Smooth muscle cell (in vitro differentiated cells): ENCODE measurements around the gene ADGRG6. TPM values are rescaled to one million over a fixed set of nuclear protein-coding genes. Genes with fewer than 3 reads are reported as not detected.

ENCODE experiments used
- DNase-seq: peaks from one replicate; lab custom pipeline; 2025; ENCODE audit not compliant: unreplicated experiment; lab: John Stamatoyannopoulos, UW
- H2AFZ ChIP-seq: fragments of 200-600 bp; sonication (generic); 2 replicates; pipeline ENCODE4 v1.6.0; 2016; ENCODE audit warnings: antibody characterized with exemption, low read depth, mild to moderate bottlenecking
- H3F3A ChIP-seq: fragments of 200-600 bp; sonication (generic); 2 replicates; pipeline ENCODE4 v1.6.0; 2017; ENCODE audit warnings: antibody characterized with exemption, low read depth
- H3K27ac ChIP-seq: fragments of 200-600 bp; sonication (generic); 2 replicates; pipeline ENCODE4 v1.5.1; 2016; ENCODE audit warnings: low read depth, mild to moderate bottlenecking
- H3K27me3 ChIP-seq: fragments of 200-600 bp; sonication (generic); 2 replicates; pipeline ENCODE4 v1.6.1; 2016; ENCODE audit warnings: low read depth, mild to moderate bottlenecking
- H3K36me3 ChIP-seq: fragments of 200-600 bp; sonication (generic); 2 replicates; pipeline ENCODE4 v1.5.1; 2016; ENCODE audit warnings: low read depth
- H3K4me1 ChIP-seq: fragments of 200-600 bp; sonication (generic); 2 replicates; pipeline ENCODE4 v1.5.1; 2016; ENCODE audit warnings: low read depth
- H3K4me2 ChIP-seq: fragments of 200-600 bp; sonication (generic); 2 replicates; pipeline ENCODE4 v1.6.0; 2016; ENCODE audit warnings: mild to moderate bottlenecking
- H3K4me3 ChIP-seq: fragments of 200-600 bp; sonication (generic); 2 replicates; pipeline ENCODE4 v1.5.1; 2016; ENCODE audit warnings: mild to moderate bottlenecking
- H3K79me2 ChIP-seq: fragments of 200-600 bp; sonication (generic); 2 replicates; pipeline ENCODE4 v1.6.0; 2016; ENCODE audit warnings: low read depth, mild to moderate bottlenecking
- H3K9ac ChIP-seq: fragments of 200-600 bp; sonication (generic); 2 replicates; pipeline ENCODE4 v1.6.0; 2016; ENCODE audit warnings: low read depth
- H3K9me3 ChIP-seq: fragments of 200-600 bp; sonication (generic); replicated peaks from 2 replicates; pipeline ENCODE4 v1.5.1; 2016; ENCODE audit warnings: low read depth
- H4K20me1 ChIP-seq: fragments of 200-600 bp; sonication (generic); 2 replicates; pipeline ENCODE4 v1.6.0; 2016; ENCODE audit warnings: low read depth
- CTCF ChIP-seq: fragments of 200-600 bp; sonication (generic); IDR thresholded peaks from 2 replicates; pipeline ENCODE4 v1.5.1; 2017; ENCODE audit warnings: borderline replicate concordance, mild to moderate bottlenecking, antibody characterized with exemption; ENCODE audit not compliant: insufficient read depth, poor library complexity, severe bottlenecking
- WGBS: methylation state at CpG from one replicate; pipeline ENCODE4 v1.1.7; 2016; ENCODE audit warnings: low lambda C conversion rate; 5-methylcytosine and 5-hydroxymethylcytosine counted together
- polyA plus RNA-seq: library from polyadenylated mRNA; unstranded; fragments of >200 nt; fragmentation: Nextera tagmentation; extraction: Ambion mirVana; gene quantifications from 2 replicates; pipeline ENCODE4 v1.2.1, GENCODE V29; 2016
- total RNA-seq: library from RNA; depleted of rRNA; stranded (reverse); fragments of >200 nt; gene quantifications from 2 replicates; pipeline ENCODE4 v1.2.3, GENCODE V29; 2014

ADGRG6 gene
- total and polyA plus RNA-seq, 2 experiments from 2014 or later = 0.77 to 14.2 TPM

DNA sequence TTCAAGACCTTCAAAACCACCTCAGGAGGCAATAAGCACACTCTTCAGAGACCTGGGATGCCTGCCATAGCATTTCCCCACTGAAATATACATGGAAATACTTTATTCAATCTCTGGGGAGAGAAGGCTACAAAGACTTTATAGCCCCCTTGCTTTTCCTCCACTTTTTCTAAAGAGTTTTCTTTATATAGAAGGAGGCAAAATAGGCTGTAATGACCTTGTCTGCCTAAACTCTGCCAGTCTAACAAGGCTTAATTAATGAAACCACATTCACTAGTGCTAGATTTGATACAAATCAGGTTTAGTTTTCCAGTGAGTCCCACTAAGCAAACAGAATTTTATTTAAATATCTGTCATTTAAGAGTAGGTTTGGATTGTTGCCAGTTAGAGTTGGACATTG, 114.9 kb downstream of the ADGRG6 start:
- H3K27ac ChIP-seq = peak overlapping the region; percentile 96
- peaks cover 16% of the 10 kb centered on the region for H3K4me1 ChIP-seq
- H3K4me2 ChIP-seq = peak overlapping the region; percentile 58
- H3K36me3 ChIP-seq = no peaks in the 10 kb centered on the region
- H3F3A ChIP-seq = no peaks in the 10 kb centered on the region
- TF ChIP-seq CTCF = no peak
- H4K20me1 ChIP-seq = no peaks in the 10 kb centered on the region
- peak overlapping the region; percentile 68 for H3K9ac ChIP-seq
- H3K4me3 ChIP-seq = no peak overlapping the region
- H3K27me3 ChIP-seq = no peaks in the 10 kb centered on the region
- H3K79me2 ChIP-seq = no peaks in the 10 kb centered on the region
- peak overlapping the region; percentile 9 for H2AFZ ChIP-seq
- no peak for DNase-seq
- no peaks in the 10 kb centered on the region for H3K9me3 ChIP-seq

DNA sequence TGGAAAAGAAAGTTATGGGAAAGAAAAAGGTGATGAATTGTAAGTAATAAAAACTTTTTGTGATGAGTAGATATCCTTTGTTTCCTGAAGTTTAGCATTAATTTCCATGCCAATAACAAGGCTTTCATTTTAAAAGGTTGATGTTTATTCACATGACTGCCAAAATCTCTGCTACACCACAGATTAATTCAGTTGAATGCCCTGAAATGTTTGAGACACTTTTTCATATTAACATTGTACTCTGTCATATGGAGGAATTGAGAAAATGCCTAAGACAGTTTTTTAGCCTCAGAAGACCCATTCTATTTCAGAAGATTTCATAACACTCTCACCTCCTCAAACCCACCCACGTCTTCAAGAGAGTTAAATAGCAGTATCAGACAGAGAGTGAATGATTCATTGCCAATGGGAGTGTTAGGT, 115.5 kb downstream of the ADGRG6 start:
- no peak overlapping the region for H3K4me2 ChIP-seq
- H3K36me3 ChIP-seq = no peaks in the 10 kb centered on the region
- no peaks in the 10 kb centered on the region for H3K79me2 ChIP-seq
- no peak for TF ChIP-seq CTCF
- no peaks in the 10 kb centered on the region for H3F3A ChIP-seq
- peaks cover 14% of the 10 kb centered on the region for H3K4me1 ChIP-seq
- H2AFZ ChIP-seq = no peak overlapping the region
- H3K27ac ChIP-seq = peak overlapping the region; percentile 96
- H3K4me3 ChIP-seq = no peak overlapping the region
- DNase-seq = no peak
- H4K20me1 ChIP-seq = no peaks in the 10 kb centered on the region
- no peaks in the 10 kb centered on the region for H3K9me3 ChIP-seq
- H3K9ac ChIP-seq = peak overlapping the region; percentile 68
- no peaks in the 10 kb centered on the region for H3K27me3 ChIP-seq
- 64% methylated on average over 1 of the region's 1 CpG for WGBS

DNA sequence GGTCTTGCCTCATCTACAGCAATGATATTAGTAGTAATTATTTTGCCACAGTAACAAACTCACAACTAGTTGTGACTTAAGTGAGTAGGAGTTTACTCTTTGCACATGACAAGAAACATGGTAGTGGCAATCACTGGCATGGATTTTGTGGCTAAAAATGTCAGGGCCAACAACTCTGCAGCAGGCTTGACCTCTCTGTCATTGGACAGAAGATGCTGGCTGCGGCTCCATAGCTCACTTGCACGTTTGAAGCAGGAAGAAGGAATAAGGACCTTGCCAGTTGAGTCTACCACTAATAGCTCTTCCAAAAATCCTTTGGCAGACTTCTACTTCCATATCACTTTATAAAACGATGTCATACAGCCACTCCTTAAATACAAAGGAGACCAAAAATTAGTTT, 117.3 kb downstream of the ADGRG6 start:
- H3K27me3 ChIP-seq = no peaks in the 10 kb centered on the region
- H3K27ac ChIP-seq = no peak overlapping the region
- H3K36me3 ChIP-seq = no peaks in the 10 kb centered on the region
- no peaks in the 10 kb centered on the region for H3F3A ChIP-seq
- no peak for DNase-seq
- no peak overlapping the region for H3K4me3 ChIP-seq
- H4K20me1 ChIP-seq = no peaks in the 10 kb centered on the region
- H2AFZ ChIP-seq = no peak overlapping the region
- H3K79me2 ChIP-seq = no peaks in the 10 kb centered on the region
- no peak for TF ChIP-seq CTCF
- H3K9me3 ChIP-seq = no peaks in the 10 kb centered on the region
- H3K9ac ChIP-seq = no peak overlapping the region
- peaks cover 4% of the 10 kb centered on the region for H3K4me1 ChIP-seq
- 92% methylated on average over 3 of the region's 3 CpGs for WGBS
- H3K4me2 ChIP-seq = no peak overlapping the region

DNA sequence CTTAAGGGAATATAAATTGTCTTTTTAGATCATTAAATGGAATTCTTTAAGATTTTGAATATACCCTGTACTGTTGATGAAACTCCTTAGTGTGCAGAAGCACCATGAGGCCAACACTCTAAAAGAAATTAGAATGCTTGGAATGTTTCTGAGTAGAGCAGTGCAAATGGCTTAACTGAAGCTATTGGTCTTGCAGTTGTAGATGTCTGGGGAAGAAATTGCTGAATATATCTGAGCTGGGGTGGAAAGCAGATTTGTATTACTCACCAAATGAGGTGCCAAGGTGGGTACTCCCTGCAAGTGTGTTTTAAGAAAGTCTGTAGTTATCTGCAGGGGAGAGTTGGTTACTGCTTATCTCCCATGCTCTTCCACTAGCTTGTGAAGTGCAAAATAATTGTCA, 119.0 kb downstream of the ADGRG6 start:
- H3K4me3 ChIP-seq = no peak overlapping the region
- no peaks in the 10 kb centered on the region for H3K27me3 ChIP-seq
- H3K9ac ChIP-seq = no peak overlapping the region
- no peak for DNase-seq
- no peak overlapping the region for H2AFZ ChIP-seq
- H3K4me2 ChIP-seq = no peak overlapping the region
- no peak for TF ChIP-seq CTCF
- H3F3A ChIP-seq = no peaks in the 10 kb centered on the region
- H3K27ac ChIP-seq = no peak overlapping the region
- no peaks in the 10 kb centered on the region for H4K20me1 ChIP-seq
- no peaks in the 10 kb centered on the region for H3K9me3 ChIP-seq
- H3K79me2 ChIP-seq = no peaks in the 10 kb centered on the region
- peaks cover 4% of the 10 kb centered on the region for H3K4me1 ChIP-seq
- no peaks in the 10 kb centered on the region for H3K36me3 ChIP-seq
